ENCODE data around the gene HCN3. TPM values are rescaled to one million over a fixed set of nuclear protein-coding genes. Genes with fewer than 3 reads are reported as not detected.

Gene HCN3
- total RNA-seq, 6 experiments from 2014 or later, result 1.3 to 1.6 (median 1.5) TPM

DNA sequence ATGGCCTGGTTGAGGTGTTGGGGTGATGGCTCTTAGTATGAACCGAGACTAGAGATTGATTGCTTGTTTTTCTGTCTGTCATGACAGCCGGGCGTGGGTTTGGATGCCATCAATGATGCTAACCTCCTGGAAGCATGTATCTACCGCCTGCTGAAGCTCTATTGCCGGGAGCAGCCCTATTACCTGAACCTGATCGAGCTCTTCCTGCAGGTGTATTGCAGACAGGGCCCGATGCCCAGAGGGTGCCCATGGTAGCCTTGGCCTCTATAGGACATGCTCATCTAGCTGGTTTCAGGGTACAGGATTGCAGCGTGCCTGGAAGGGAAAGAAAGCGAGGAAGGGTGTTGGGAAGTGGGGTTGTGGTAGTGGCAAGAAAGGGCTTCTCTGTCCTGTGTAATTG lies 40.8 kb downstream of the HCN3 start:
- TF ChIP-seq, protein P1, sequence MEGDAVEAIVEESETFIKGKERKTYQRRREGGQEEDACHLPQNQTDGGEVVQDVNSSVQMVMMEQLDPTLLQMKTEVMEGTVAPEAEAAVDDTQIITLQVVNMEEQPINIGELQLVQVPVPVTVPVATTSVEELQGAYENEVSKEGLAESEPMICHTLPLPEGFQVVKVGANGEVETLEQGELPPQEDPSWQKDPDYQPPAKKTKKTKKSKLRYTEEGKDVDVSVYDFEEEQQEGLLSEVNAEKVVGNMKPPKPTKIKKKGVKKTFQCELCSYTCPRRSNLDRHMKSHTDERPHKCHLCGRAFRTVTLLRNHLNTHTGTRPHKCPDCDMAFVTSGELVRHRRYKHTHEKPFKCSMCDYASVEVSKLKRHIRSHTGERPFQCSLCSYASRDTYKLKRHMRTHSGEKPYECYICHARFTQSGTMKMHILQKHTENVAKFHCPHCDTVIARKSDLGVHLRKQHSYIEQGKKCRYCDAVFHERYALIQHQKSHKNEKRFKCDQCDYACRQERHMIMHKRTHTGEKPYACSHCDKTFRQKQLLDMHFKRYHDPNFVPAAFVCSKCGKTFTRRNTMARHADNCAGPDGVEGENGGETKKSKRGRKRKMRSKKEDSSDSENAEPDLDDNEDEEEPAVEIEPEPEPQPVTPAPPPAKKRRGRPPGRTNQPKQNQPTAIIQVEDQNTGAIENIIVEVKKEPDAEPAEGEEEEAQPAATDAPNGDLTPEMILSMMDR (IDR thresholded peaks at IDR 0.05), result no peak
- no peaks in the 10 kb centered on the region for H3K9me3 Mint-ChIP-seq
- H3K27ac Mint-ChIP-seq, result no peak overlapping the region
- no peak for DNase-seq
- no peaks in the 10 kb centered on the region for H3K36me3 Mint-ChIP-seq (ENCODE audit: low read depth)
- H3K4me1 Mint-ChIP-seq (ENCODE audit: low read depth), result peaks cover 35% of the 10 kb centered on the region
- H3K4me3 Mint-ChIP-seq, result no peak overlapping the region
- peaks cover 2% of the 10 kb centered on the region for H3K27me3 Mint-ChIP-seq (ENCODE audit: insufficient read depth)

DNA sequence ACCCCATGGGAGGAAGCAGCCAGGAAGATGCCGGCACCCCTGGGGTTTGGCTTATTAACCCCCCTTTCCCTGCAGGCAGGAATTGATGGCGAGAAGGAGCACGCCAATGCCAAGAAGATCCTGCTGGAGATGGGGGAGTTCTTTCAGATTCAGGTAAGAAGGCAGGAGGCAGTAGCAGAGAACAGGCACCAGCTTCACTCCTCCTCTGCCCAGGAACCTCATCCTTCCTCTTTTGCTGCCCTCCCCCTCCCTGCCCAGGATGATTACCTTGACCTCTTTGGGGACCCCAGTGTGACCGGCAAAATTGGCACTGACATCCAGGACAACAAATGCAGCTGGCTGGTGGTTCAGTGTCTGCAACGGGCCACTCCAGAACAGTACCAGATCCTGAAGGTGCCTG lies 42.3 kb downstream of the HCN3 start:
- TF ChIP-seq, protein P1 (IDR thresholded peaks at IDR 0.05), result no peak

DNA sequence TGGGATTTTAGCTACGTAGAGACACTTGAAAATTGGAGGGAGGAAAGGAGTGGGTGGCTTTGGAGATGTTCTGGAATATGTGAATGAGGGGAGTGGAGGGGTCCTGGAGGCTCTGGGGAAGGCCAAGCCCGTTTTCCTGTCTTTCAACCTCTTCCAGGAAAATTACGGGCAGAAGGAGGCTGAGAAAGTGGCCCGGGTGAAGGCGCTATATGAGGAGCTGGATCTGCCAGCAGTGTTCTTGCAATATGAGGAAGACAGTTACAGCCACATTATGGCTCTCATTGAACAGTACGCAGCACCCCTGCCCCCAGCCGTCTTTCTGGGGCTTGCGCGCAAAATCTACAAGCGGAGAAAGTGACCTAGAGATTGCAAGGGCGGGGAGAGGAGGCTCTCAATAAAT lies 43.0 kb downstream of the HCN3 start:
- Mint-ChIP-seq H3K4me1 (ENCODE audit: low read depth) (peaks cover 29% of the 10 kb centered on the region), H3K27me3 (ENCODE audit: insufficient read depth) (peaks cover 10% of the 10 kb centered on the region), H3K36me3 (ENCODE audit: low read depth) (no peaks in the 10 kb centered on the region), H3K4me3 (peak overlapping the region; percentile 96), H3K27ac (peak overlapping the region; percentile 17; the same call in 1 of the 2 replicates), H3K9me3 (no peaks in the 10 kb centered on the region)
- TF ChIP-seq, protein P1 (IDR thresholded peaks at IDR 0.05), result no peak
- no peak for DNase-seq

More for the DNA sequence above, 42.3 kb downstream of the HCN3 start:
- peaks cover 7% of the 10 kb centered on the region for H3K27me3 Mint-ChIP-seq (ENCODE audit: insufficient read depth)
- DNase-seq, result no peak
- H3K4me3 Mint-ChIP-seq, result peak overlapping the region; percentile 96; the same call in 1 of the 2 replicates
- peaks cover 29% of the 10 kb centered on the region for H3K4me1 Mint-ChIP-seq (ENCODE audit: low read depth)
- H3K9me3 Mint-ChIP-seq, result no peaks in the 10 kb centered on the region
- no peaks in the 10 kb centered on the region for H3K36me3 Mint-ChIP-seq (ENCODE audit: low read depth)
- H3K27ac Mint-ChIP-seq, result peak overlapping the region; percentile 42; the same call in 1 of the 2 replicates

DNA sequence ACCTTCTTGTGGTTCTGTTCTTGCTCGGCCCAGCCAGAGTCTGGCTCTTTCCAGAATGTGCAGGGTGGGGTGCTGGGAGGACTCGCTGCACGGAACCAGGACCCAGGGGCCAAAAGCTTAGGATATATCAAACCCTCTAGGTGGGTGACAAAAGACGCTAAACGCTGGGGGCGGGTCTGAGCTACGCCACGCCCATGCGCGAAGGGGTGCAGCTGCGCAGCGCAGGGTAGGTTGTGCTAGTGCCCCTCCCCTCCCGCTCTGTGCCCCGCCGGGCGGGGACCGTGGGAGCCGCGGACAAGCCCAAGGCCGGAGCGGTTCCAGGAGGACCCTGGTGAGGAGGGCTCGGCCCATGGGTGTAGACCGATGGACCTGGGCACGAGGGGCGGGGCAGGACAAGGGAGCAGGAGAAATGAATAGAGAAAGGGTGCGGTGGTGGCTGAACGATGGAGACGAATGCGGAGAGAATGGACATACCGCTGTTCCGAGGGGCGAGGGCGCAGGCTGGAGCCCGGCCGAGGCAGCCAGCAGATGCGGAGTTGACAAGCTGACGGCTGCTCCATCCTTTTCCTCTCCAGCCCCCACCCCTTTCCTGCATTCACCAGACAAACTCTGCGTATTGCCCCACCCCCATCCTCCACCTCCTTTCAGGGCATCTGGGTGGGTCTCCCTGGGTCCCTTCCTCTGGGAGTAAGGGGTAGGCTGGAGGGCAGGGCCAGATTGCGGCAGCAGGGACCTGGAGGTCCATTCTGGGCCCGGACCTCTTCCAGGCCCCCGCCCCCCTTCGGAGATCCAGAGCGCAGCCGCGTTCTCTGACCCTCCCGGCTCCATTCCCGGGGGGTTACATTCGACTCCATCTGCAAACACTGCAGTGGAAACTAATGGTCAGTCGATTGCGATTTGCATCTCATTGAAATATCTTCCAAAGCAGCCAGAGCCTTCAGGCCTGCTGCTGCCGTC lies 43.7 kb downstream of the HCN3 start, which contains the start of gene RUSC1:
TSS of gene RUSC1 (plus strand) at position 234 of the 957 bp plus-strand sequence. CDS start 880 bp downstream, outside the sequence.
- TF ChIP-seq, protein P1 (IDR thresholded peaks at IDR 0.05), result no peak
- H3K4me3 Mint-ChIP-seq, result peak within 1 kb of the TSS; percentile 96
- H3K9me3 Mint-ChIP-seq, result no peaks in the 10 kb centered on the region
- H3K27ac Mint-ChIP-seq, result peak within 1 kb of the TSS; percentile 86
- peaks cover under 1% of the 10 kb centered on the region; the same call in 1 of the 2 replicates for H3K36me3 Mint-ChIP-seq (ENCODE audit: low read depth)
- H3K4me1 Mint-ChIP-seq (ENCODE audit: low read depth), result peaks cover 35% of the 10 kb centered on the region
- DNase-seq, result peak; percentile 27
- H3K27me3 Mint-ChIP-seq (ENCODE audit: insufficient read depth), result peaks cover 11% of the 10 kb centered on the region

DNA sequence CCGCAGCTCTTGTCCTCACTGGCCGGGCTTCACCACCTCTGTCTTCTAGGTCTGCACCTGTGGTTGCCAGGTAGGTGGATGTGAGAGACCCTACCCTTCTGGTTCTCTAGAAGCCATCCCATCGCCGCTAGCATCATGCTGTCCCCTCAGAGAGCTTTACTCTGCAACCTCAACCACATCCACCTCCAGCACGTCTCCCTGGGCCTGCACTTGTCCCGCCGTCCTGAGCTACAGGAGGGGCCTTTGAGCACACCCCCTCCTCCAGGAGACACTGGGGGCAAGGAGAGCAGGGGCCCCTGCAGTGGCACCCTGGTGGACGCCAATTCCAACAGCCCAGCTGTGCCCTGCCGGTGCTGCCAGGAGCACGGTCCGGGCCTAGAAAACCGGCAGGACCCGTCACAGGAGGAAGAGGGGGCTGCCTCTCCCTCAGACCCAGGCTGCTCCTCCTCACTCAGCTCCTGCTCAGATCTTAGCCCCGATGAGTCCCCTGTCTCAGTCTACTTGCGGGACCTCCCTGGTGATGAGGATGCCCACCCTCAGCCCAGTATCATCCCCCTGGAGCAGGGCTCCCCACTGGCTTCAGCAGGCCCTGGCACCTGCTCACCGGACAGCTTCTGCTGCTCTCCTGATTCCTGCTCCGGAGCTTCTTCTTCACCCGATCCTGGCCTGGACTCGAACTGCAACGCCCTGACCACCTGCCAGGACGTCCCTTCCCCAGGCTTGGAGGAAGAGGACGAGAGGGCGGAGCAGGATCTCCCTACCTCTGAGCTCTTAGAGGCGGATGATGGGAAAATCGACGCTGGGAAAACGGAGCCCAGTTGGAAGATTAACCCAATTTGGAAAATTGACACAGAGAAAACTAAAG lies 44.6 kb downstream of the HCN3 start:
- Mint-ChIP-seq H3K27ac (peak overlapping the region; percentile 86), H3K36me3 (ENCODE audit: low read depth) (peaks cover 5% of the 10 kb centered on the region; the same call in 1 of the 2 replicates), H3K27me3 (ENCODE audit: insufficient read depth) (peaks cover 13% of the 10 kb centered on the region), H3K4me1 (ENCODE audit: low read depth) (peaks cover 40% of the 10 kb centered on the region), H3K4me3 (peak overlapping the region; percentile 96), H3K9me3 (no peaks in the 10 kb centered on the region)
- TF ChIP-seq, protein P1 (IDR thresholded peaks at IDR 0.05), result peak; percentile 30; the same call in 1 of the 2 replicates
- no peak for DNase-seq

Data from HFFc6 (cell line).